SK-N-MC (cell line): ENCODE results near the gene PPIG.

Experiments
- EZH2 ChIP-seq: fragments of 200-600 bp; sonication (generic); IDR thresholded peaks from one replicate; pipeline ENCODE4 v1.6.1; 2017; ENCODE audit warnings: antibody characterized with exemption
- FOXP2 ChIP-seq: optimal IDR thresholded peaks from 2 replicates; pipeline ENCODE3; 2011; ENCODE audit warnings: mild to moderate bottlenecking, moderate library complexity; ENCODE audit not compliant: insufficient read depth; ENCODE audit errors: extremely low read length, control extremely low read depth
- POLR2AphosphoS5 ChIP-seq: IDR thresholded peaks from 2 replicates; pipeline ENCODE4 v1.6.1; 2012; ENCODE audit warnings: mild to moderate bottlenecking, low read depth, low read length, borderline replicate concordance

GRCh38 chr2:169571571-169571970 is 12.6 kb upstream of the PPIG start:
- TF ChIP-seq EZH2: no peak
- no peak for TF ChIP-seq POLR2AphosphoS5
- no peak for TF ChIP-seq FOXP2
